Measurements from ENCODE around the gene ENDOU.

DNA sequence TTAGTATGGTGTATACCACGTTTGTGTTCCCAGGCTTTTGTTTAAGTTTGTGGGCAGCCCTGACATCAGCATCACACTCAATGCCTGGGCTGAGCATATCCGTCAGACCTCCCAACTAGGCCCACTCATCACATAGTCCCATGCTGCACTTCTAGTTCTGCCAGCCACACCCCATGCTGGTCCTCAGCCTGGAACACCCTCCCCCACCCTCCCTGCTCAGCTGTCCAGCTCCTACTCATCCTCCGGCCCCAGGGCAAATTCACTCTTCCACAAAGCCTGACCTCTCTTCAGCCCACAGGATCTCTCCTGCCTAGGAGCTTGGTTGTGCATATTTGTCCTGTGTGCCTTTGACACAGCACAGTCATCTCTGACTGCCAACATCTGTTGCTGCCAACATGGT, 3.9 kb upstream of the ENDOU start:
- TF ChIP-seq CTCF (IDR thresholded peaks at IDR 0.05) (no peak), POLR2AphosphoS5 (IDR thresholded peaks at IDR 0.05; ENCODE audit: low read depth, low read length) (no peak)
